GM12864 (cell line): ENCODE results near the gene SEMA5A.
"Not testable (repeated sequence)": the region's sequence is repeated elsewhere in the genome, so short reads cannot be mapped to it uniquely, and the experiment has no call there.

Experiments used
- DNase-seq: peaks from one replicate; pipeline ENCODE4 v3.0.0-alpha.2; 2011; ENCODE audit warnings: low read depth
- H3K4me3 ChIP-seq: 2 replicates; pipeline ENCODE4 v1.5.1; 2011; ENCODE audit warnings: mild to moderate bottlenecking, low read depth, low read length, control low read depth
- TF ChIP-seq, protein P1 (sequence below): IDR thresholded peaks from 2 replicates; pipeline ENCODE4 v1.5.1; 2011; ENCODE audit warnings: low read depth, mild to moderate bottlenecking, moderate library complexity, low read length, control low read depth, inconsistent platforms; ENCODE audit errors: missing control alignments

Gene SEMA5A

DNA sequence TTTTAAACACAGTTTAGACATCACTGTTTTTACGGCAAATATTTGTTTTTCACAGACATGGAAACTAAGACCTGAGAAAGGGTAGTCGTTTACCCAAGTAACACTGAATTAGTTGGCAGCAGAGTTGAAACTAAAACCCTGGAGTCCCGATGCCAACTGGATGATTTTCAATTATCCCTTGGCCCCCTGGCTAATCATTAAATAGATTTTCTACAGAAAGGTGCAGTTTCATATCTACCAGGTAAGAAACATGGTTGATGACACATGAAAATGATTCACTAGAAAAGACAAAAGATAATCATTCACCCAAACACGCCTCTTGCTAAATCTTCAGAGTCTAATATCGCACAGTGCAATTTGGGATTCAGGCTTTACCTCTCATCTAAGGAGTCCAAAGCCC, 136.9 kb downstream of the SEMA5A start:
- no peak for DNase-seq
- H3K4me3 ChIP-seq, result no peak overlapping the region
- TF ChIP-seq, protein P1, sequence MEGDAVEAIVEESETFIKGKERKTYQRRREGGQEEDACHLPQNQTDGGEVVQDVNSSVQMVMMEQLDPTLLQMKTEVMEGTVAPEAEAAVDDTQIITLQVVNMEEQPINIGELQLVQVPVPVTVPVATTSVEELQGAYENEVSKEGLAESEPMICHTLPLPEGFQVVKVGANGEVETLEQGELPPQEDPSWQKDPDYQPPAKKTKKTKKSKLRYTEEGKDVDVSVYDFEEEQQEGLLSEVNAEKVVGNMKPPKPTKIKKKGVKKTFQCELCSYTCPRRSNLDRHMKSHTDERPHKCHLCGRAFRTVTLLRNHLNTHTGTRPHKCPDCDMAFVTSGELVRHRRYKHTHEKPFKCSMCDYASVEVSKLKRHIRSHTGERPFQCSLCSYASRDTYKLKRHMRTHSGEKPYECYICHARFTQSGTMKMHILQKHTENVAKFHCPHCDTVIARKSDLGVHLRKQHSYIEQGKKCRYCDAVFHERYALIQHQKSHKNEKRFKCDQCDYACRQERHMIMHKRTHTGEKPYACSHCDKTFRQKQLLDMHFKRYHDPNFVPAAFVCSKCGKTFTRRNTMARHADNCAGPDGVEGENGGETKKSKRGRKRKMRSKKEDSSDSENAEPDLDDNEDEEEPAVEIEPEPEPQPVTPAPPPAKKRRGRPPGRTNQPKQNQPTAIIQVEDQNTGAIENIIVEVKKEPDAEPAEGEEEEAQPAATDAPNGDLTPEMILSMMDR, result no peak

DNA sequence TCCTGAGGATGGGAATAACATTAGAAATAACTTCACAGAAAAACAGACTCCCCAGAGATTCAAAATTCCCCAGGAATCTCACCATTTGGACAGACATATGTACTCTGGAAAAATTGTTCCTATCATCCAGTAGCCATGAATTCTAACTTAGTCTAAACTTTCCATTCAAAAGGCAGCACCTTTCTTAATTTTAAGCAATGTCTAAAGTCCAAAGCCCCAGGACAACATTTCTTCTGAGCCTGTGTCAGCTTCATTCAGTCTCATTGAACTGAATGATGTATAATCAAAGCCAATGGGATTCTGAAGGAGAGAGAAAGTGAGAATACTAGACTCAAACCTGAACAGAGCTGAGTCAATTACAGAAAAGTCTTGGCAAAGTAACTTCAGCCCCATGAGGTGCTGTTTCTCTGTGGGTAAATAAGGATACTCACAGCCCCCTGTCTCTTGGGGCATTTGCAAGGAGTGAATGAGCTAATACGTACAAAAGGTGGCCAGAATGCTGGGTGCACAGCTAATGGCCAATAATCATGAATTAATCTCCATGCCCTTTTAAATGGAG, 140.6 kb downstream of the SEMA5A start:
- TF ChIP-seq, protein P1, result no peak
- peak; percentile 38 for DNase-seq
- no peak overlapping the region for H3K4me3 ChIP-seq

DNA sequence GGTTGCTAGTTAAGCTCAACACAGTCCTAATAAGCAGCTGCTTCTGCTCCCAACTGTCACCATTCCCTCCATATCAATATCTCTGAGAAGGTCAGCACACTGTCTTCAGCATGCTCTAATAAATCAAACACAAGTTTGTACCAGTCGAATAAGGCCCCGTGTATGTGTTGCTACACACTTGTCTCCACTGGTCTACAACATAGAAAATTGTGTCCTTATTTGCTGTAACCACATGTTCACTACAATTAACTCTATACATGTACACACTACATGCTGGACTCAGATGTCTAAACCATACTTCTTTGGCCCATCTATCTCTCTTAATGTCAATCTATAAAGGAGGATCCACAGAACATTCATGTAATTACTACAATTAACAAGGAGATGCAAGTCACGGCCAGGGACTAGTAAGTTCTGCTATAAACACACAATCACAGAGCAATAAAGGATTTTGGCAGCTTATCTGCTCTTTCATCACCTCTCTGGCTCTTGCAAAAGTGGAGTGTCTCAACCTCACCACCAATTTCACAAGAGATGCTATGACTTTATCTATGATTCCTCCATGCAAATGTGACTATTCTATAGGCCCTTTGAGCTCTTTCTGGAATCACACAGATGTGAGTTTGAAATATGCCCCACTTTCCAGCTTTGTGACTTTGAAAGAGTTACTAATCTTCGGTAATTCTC, 143.9 kb downstream of the SEMA5A start:
- DNase-seq, result no peak
- TF ChIP-seq, protein P1, result no peak
- no peak overlapping the region for H3K4me3 ChIP-seq

DNA sequence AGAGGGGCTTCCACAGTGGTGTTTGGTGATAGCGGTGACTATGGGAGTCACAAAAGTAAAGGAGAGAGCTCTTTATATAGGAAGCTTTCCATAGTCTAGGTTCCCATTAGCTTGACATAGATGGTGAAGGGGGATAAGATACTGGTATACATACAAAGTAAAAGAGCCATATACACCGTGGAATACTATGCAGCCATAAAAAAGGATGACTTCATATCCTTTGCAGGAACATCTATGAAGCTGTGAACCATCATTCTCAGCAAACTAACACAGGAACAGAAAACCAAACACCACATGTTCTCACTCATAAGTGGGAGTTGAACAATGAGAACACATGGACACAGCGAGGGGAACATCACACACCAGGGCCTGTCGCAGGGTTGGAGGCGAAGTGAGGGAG, 146.1 kb downstream of the SEMA5A start:
- DNase-seq, H3K4me3 ChIP-seq: not testable (repeated sequence)

DNA sequence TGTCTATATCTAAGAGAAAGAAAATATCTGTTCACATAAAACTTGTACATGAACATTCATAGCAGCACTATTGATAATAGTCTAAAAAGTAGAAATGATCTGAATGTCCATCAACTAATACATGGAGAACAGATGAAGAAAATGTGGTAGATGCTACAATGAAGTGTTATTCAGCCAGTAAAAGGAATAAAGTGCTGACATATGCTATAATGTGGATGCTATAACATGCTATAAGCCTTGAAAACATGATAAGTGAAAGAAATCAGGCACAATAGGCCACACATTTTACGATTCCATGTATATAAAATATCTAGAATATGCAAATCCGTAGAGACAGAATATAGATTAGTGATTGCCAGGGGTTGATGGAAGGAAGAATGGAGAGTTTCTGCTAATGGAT, 146.8 kb downstream of the SEMA5A start:
- no peak for DNase-seq
- no peak overlapping the region for H3K4me3 ChIP-seq
- TF ChIP-seq, protein P1, result no peak

DNA sequence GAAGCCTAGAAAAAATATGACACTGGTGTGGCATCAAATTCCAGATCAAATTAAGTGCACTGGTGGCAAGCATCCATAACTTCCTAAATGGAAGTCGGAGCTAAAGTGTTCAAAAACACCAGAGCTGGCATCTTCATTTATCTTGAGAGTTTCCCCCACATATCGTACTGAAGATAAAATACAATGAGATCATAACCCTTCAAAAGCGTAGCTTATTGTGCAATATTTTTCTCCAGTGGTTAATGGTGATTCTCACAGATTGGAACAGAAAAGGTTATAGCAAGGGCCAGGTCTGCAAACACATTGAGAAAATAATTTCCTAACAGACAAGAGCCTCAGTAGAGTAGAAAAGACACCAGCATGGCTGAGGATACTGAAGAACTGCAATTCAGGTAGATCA, 147.6 kb downstream of the SEMA5A start:
- H3K4me3 ChIP-seq, result no peak overlapping the region
- no peak for DNase-seq
- TF ChIP-seq, protein P1, result no peak

DNA sequence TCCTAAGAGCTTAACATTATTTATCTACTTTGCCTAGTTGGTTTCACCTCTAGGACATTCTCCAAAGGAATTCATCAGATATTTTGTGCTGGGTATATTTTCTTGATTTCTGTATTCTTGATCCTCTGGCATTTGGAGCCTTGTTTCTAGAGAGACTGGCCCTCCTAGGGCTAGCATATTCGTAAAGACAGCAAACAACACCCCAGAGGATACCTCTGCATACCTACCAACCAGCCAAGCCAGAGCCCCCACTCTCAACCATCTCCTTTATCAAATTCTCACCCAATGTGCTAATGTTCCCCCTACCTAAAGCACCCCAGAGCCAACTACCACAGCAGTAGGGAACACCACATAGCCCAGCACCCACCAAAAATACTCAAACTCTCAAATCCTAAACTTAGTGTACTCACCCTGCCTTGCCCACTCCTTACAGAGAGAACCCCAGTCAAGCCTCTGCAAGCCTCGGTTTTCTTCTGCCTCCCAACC, 149.5 kb downstream of the SEMA5A start:
- no peak overlapping the region for H3K4me3 ChIP-seq
- TF ChIP-seq, protein P1, result no peak
- DNase-seq, result no peak
